GM10248 (cell line): ENCODE data around the gene SV2C.
"Not testable (repeated sequence)": the region's sequence is repeated elsewhere in the genome, so short reads cannot be mapped to it uniquely, and the experiment has no call there.

Experiments
- CTCF ChIA-PET: fragments of 300-600 bp; sonication (Branson Sonifier 250); formaldehyde crosslinking; extraction: SDS; loops from one replicate; lab custom pipeline; 2021; ENCODE audit warnings: antibody characterized with exemption; lab: Yijun Ruan, JAX
- POLR2A ChIA-PET: fragments of 350-650 bp; sonication (Branson Sonifier 250); formaldehyde crosslinking; extraction: SDS; loops from one replicate; lab custom pipeline; 2020; ENCODE audit warnings: antibody characterized with exemption; lab: Yijun Ruan, JAX
- DNase-seq: peaks from one replicate; pipeline ENCODE4 v3.0.0; 2012; ENCODE audit errors: extremely low spot score
- CTCF ChIP-seq: IDR thresholded peaks from 2 replicates; pipeline ENCODE4 v1.5.1; 2012; ENCODE audit warnings: mild to moderate bottlenecking, low read depth; ENCODE audit errors: extremely low read depth, missing control alignments, control extremely low read depth

Gene SV2C

GRCh38 chr5:76240336-76240735 lies 157.2 kb downstream of the SV2C start:
- CTCF ChIA-PET: no interaction called here
- TF ChIP-seq CTCF: no peak
- POLR2A ChIA-PET: no interaction called here
- no peak for DNase-seq

GRCh38 chr5:76242155-76242554 lies 159.0 kb downstream of the SV2C start:
- CTCF ChIA-PET, POLR2A ChIA-PET, DNase-seq: not testable (repeated sequence)

GRCh38 chr5:76245590-76245989 lies 162.4 kb downstream of the SV2C start:
- no peak for TF ChIP-seq CTCF
- POLR2A ChIA-PET: no interaction called here
- CTCF ChIA-PET: interaction anchor here (1.0 to 1.3 kb wide), 4 partner anchors 9 to 70 kb away, joined by 3 to 4 read pairs (median 3); no protein-coding TSS in a partner anchor
- DNase-seq: no peak

GRCh38 chr5:76249621-76250020 lies 166.4 kb downstream of the SV2C start:
- TF ChIP-seq CTCF: no peak
- ChIA-PET POLR2A (no interaction called here), CTCF (no interaction called here)
- DNase-seq: no peak

GRCh38 chr5:76250463-76250862 lies 167.3 kb downstream of the SV2C start:
- CTCF ChIA-PET: no interaction called here

GRCh38 chr5:76251656-76252055 lies 168.5 kb downstream of the SV2C start:
- POLR2A ChIA-PET: no interaction called here
- no peak for TF ChIP-seq CTCF
- CTCF ChIA-PET: no interaction called here

More at GRCh38 chr5:76250463-76250862, 167.3 kb downstream of the SV2C start:
- no peak for DNase-seq
- no peak for TF ChIP-seq CTCF
- POLR2A ChIA-PET: no interaction called here

GRCh38 chr5:76252437-76252836 lies 169.3 kb downstream of the SV2C start:
- no peak for DNase-seq
- ChIA-PET CTCF (no interaction called here), POLR2A (no interaction called here)

More at GRCh38 chr5:76251656-76252055, 168.5 kb downstream of the SV2C start:
- no peak for DNase-seq

More at GRCh38 chr5:76252437-76252836, 169.3 kb downstream of the SV2C start:
- TF ChIP-seq CTCF: no peak
